IgD-negative memory B cell (primary cell): ENCODE data around the gene DTX4. TPM values are rescaled to one million over a fixed set of nuclear protein-coding genes. Genes with fewer than 3 reads are reported as not detected.
"Not testable (repeated sequence)": the region's sequence is repeated elsewhere in the genome, so short reads cannot be mapped to it uniquely, and the experiment has no call there.

Source experiments
- H3K27ac Mint-ChIP-seq, 3 donors: one replicate each; pipeline ENCODE4 v1.8.0; 2020 to 2022; ENCODE audit warnings: mild to moderate bottlenecking in 3 of 3, mixed read lengths in 3 of 3, moderate library complexity in 1 of 3
- H3K27me3 Mint-ChIP-seq: one replicate; pipeline ENCODE4 v1.8.0; 2021; ENCODE audit warnings: mixed read lengths
- H3K36me3 Mint-ChIP-seq: one replicate; pipeline ENCODE4 v1.8.0; 2020; ENCODE audit warnings: mild to moderate bottlenecking, mixed read lengths
- H3K4me1 Mint-ChIP-seq, 3 donors: one replicate each; pipeline ENCODE4 v1.8.0; 2020 to 2022; ENCODE audit warnings: mixed read lengths in 3 of 3, mild to moderate bottlenecking in 1 of 3
- H3K4me3 Mint-ChIP-seq, 4 donors: one replicate each; pipeline ENCODE4 v1.8.0; 2020 to 2022; ENCODE audit warnings: mild to moderate bottlenecking in 4 of 4, mixed read lengths in 4 of 4, moderate library complexity in 3 of 4
- H3K9me3 Mint-ChIP-seq, 3 donors: one replicate each; pipeline ENCODE4 v1.8.0; 2020 to 2021; ENCODE audit warnings: mixed read lengths in 3 of 3, mild to moderate bottlenecking in 1 of 3
- polyA plus RNA-seq: library from polyadenylated mRNA; unstranded; fragments of 300-500 nt; fragmentation: Illumina TruSeq; gene quantifications from one replicate; pipeline ENCODE4 v1.2.3, GENCODE V29; 2021

Gene DTX4
- 4.5 TPM for polyA plus RNA-seq

DNA sequence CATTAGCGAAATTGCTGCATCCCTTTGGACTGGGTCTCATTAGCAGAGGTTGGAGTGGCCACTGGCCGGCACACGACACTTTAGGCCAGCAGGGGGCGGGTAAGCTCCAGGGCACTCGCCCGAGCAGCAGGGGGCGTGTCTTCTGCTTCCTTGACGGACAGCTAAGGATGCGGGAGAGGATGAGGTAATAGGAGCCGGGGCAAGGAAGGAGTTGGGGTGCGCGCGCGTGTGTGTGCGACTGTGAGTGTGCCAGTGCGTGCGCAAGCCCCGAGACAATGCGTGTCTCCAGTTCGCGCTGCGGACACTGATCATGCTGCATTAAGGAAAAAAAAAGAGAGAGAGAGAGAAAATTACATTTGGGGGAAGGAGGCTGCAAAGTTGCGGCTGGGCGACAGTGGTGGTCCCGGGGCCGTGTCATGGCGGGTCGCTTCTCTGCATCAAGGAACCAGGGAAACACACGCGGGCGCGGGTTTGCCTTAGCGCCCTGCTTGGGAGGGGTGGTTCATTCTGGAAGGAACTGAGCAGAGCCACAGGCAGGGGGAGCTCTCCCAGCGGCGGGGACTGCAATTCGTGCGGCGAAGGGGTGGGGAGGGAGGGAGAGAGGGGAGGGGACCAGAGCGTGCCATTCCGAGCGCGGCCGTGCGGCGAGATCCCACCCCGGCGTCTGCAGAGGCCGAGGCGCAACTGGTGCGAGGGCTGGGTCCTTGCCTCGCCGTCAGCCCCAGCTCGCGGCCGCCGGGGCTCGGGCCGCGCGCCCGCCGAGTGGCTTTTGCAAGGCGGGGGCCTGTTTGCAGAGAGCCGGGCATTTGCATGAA is at the start of gene DTX4:
Gene DTX4 (plus strand): TSS at position 625 of the 815 bp plus-strand sequence. CDS start 464 bp downstream, outside the sequence.
- Mint-ChIP-seq H3K27ac (peak within 1 kb of the TSS; percentile 79 to 93 (median 87)), H3K4me3 (peak within 1 kb of the TSS; percentile 91 to 99 (median 94)), H3K27me3 (no peaks in the 10 kb centered on the region), H3K36me3 (peaks cover 2% of the 10 kb centered on the region), H3K9me3 (no peaks in the 10 kb centered on the region), H3K4me1 (peaks cover 13 to 16% (median 14%) of the 10 kb centered on the region in 3 donors)

DNA sequence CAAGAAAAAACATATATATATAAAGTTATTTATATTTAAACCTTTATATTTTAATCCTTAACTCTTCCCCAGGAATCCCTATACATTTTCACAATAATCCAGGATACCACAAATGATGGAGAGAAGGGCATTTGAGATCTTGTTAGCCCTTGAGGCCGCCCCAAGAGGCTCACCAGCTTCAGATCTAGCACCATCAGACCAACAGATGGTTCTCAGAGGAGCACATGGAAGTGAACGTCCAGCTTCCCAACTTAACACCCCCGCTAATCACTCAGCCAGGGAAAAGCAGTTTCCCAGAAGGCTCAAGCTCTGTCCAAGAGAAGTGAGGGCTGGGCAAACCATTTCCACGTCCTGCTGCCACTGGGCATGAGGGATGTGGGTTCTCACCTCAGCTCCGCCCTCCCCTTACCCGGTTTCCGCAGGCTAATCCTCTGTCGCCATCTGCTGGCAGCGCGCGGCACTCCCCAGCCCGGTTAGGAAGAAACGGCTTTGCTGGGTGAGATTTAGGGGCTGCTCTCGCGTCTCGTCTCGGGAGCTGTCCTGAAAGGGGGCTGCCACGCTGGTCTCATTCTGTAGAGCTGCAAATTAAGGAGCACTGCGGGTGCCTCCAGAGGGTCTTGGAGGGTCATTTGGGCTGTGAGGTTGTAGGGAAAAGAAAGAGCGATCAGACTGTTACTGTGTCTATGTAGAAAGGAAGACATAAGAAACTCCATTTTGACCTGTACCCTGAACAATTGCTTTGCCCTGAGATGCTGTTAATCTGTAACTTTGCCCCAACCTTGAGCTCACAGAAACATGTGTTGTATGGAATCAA is 36.1 kb upstream of the DTX4 start:
- H3K27me3 Mint-ChIP-seq, result no peaks in the 10 kb centered on the region
- peak overlapping the region in 2 of 3 donors; percentile 0 to 28 for H3K27ac Mint-ChIP-seq
- H3K36me3 Mint-ChIP-seq, result peaks cover 13% of the 10 kb centered on the region
- peaks cover 11 to 15% (median 14%) of the 10 kb centered on the region in 3 donors for H3K4me1 Mint-ChIP-seq
- H3K9me3 Mint-ChIP-seq, result peaks cover 4 to 8% (median 6%) of the 10 kb centered on the region in 3 donors
- H3K4me3 Mint-ChIP-seq, result peak overlapping the region in 2 of 4 donors; percentile 33 to 34

DNA sequence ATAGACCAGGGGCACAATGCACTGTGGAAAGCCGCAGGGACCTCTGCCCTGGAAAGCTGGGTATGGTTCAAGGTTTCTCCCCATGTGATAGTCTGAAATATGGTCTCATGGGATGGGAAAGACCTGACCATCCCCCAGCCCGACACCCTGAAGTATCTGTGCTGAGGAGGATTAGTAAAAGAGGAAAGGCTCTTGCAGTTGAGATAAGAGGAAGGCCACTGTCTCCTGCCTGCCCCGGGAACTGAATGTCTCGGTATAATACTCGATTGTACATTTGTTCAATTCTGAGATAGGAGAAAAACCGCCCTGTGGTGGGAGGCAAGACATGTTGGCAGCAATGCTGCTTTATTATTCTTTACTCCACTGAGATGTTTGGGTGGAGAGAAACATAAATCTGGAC is 35.4 kb upstream of the DTX4 start:
- Mint-ChIP-seq H3K36me3 (peaks cover 10% of the 10 kb centered on the region), H3K27ac (peak overlapping the region in 1 of 3 donors; percentile 0), H3K4me1 (peaks cover 13 to 21% (median 19%) of the 10 kb centered on the region in 3 donors), H3K4me3 (peak overlapping the region in 1 of 4 donors; percentile 33)
- not testable (repeated sequence) for H3K27me3 Mint-ChIP-seq, H3K9me3 Mint-ChIP-seq

DNA sequence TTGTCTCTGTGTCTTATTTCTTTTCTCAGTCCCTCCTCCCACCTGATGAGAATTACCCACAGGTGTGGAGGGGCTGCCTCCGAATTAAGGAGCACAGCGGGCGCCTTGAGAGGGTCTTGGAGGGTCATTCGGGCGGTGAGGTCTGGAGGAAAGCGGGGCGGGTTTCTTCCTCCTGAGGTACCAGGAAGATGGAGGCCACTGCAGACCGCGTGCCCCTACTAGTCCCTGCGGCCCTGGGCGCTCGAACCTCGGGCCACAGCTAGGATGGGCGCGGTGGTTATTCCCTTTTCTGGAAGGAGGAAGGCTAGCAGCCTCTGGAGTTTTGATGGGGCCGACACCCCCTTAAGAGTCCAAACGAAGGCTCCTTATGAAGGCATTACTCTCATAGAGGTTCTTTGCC is 34.7 kb upstream of the DTX4 start:
- H3K4me1 Mint-ChIP-seq, result peaks cover 19 to 28% (median 23%) of the 10 kb centered on the region in 3 donors
- H3K4me3 Mint-ChIP-seq, result peak overlapping the region in 1 of 4 donors; percentile 24
- no peaks in the 10 kb centered on the region for H3K27me3 Mint-ChIP-seq
- H3K9me3 Mint-ChIP-seq, result peaks cover 0 to 5% (median 3%) of the 10 kb centered on the region in 3 donors
- H3K27ac Mint-ChIP-seq, result peak overlapping the region in 1 of 3 donors; percentile 10
- peaks cover 9% of the 10 kb centered on the region for H3K36me3 Mint-ChIP-seq

DNA sequence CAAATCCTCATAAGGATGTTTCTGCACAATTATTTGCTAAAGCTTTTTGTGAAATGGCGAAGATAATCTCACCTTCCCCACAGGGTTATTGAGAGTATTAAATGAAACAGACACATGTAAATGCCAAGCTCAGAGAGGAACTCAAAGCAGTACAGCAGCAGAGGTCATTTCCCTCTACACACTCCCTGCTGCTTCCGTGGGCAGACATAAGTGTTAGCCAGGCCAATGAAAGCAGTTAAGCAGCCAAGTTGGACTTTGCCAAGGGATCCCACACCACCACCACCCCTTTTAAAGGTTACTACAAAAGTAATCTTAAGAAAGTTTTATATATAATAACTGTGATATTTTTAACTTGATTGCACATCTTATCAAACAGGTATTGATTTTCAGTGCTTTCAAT is 33.3 kb upstream of the DTX4 start:
- peaks cover 28 to 37% (median 36%) of the 10 kb centered on the region in 3 donors for H3K4me1 Mint-ChIP-seq
- H3K27me3 Mint-ChIP-seq, result no peaks in the 10 kb centered on the region
- H3K36me3 Mint-ChIP-seq, result no peaks in the 10 kb centered on the region
- H3K9me3 Mint-ChIP-seq, result no peaks in the 10 kb centered on the region
- H3K4me3 Mint-ChIP-seq, result peak overlapping the region in 1 of 4 donors; percentile 24
- peak overlapping the region in 1 of 3 donors; percentile 2 for H3K27ac Mint-ChIP-seq

DNA sequence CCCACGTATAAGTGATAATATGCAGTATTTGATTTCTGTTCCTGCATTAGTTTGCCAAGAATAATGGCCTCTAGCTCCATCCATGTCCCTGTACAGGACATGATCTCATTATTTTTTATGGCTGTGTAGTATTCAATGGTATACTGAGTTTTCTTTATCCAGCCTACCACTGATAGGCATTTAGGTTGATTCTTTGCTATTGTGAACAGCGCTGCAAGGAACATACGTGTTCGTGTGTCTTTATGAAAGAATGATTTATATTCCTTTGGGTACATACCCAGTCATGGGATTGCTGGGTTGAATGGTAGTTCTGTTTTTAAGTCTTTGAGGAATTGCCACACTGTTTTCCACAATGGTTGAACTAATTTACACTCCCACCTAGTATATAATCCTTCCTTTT is 30.7 kb upstream of the DTX4 start:
- H3K4me1 Mint-ChIP-seq, result peaks cover 37 to 40% (median 40%) of the 10 kb centered on the region in 3 donors
- H3K27ac Mint-ChIP-seq, result peak overlapping the region in 1 of 3 donors; percentile 4
- H3K36me3 Mint-ChIP-seq, result no peaks in the 10 kb centered on the region
- peak overlapping the region; percentile 17 to 99 (median 92) for H3K4me3 Mint-ChIP-seq
- H3K27me3 Mint-ChIP-seq, result no peaks in the 10 kb centered on the region
- no peaks in the 10 kb centered on the region for H3K9me3 Mint-ChIP-seq

DNA sequence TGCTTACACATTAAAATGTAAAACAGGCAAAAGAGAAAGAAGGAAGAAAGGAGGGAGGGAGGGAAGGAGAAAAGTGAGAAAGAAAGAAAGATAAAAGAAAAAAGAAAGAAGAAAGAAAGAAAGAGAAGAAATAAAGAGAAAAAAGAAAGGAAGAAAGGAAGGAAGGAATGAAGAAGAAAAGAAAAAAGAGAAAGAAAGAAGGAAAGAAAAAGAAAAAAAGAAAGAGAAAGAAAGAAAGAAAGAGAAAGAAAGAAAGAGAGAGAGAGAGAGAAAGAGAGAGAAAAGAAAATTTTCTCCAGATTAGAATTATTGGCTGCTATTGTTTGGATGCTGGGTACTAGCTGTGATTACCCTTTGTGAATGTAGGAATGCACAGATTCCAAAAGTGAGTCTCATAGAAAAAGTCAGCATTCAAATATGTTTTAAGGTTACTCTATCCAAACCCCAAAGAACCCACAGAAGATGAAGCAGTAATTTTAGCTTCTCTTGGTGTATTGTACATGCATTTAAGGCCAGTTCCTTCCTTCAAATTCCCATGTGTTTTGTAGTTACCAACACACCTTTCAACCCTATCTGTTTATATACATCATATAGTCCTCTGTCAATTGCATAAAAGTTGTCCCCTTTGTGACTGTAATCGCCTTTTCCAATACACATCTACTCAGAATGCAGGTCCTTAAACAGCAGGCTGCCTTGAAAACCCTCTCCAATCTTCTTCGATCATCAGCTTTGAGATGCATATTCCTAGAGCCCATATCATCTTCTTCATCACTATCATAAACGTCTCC is 30.1 kb upstream of the DTX4 start:
- Mint-ChIP-seq H3K27ac (peak overlapping the region; percentile 93 to 98 (median 96)), H3K36me3 (no peaks in the 10 kb centered on the region), H3K9me3 (no peaks in the 10 kb centered on the region), H3K27me3 (no peaks in the 10 kb centered on the region), H3K4me1 (peaks cover 39 to 44% (median 44%) of the 10 kb centered on the region in 3 donors), H3K4me3 (peak overlapping the region; percentile 98 to 99 (median 98))

DNA sequence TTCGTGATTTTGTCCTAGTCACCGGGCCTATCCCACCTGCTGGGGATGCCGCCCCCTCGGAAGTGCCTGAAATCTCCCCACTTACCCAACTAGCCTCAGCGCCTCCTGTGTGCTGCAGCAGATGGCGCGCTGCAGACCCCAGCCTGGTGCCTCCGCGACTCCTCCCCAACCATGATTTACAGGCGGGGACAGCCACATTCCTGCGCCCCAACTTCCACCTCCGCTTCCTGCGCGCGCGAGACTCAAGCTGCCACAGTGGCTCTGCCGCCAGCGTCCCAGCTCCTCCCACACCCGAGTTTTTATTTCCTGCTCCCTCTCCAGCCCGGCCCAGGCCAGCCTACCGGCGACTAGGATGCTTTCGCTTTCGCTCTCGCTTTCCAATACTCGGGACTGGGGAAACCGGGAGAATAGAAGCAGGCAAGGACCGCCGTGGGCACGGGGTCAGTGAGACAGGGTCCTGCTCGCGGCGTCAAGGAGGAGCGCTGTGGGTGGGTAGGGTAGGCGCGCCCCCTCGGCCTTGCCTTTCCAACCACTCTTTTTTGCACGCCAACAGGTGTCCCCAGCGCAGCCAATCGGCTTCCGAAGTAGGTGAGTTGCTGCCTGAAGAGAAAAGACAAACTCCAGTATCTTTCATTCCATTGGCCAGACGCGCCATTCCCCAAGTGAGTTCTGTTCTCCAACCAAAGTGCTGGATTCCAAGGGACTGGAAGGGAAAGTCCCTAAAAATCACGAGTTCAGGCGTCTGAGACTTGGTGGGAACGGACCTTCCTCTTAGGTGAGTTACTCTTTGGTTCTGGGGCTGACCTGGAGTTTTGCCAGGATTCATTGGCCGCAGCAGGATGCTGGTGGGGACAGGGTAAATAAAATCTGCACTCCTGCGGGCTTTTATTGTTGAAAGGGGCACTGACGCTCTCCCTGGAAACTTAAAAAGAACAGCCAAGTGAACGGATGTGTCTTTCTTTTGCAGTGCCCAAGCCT is 29.1 kb upstream of the DTX4 start, which contains the start of gene FAM111A:
Gene FAM111A (plus strand): TSS at position 327 of the 978 bp plus-strand sequence. CDS start 6,017 bp downstream, outside the sequence.
- Mint-ChIP-seq H3K4me1 (peaks cover 43 to 53% (median 51%) of the 10 kb centered on the region in 3 donors), H3K27ac (peak within 1 kb of the TSS; percentile 93 to 98 (median 96)), H3K27me3 (no peaks in the 10 kb centered on the region), H3K9me3 (no peaks in the 10 kb centered on the region), H3K36me3 (no peaks in the 10 kb centered on the region), H3K4me3 (peak within 1 kb of the TSS; percentile 98 to 99 (median 98))

DNA sequence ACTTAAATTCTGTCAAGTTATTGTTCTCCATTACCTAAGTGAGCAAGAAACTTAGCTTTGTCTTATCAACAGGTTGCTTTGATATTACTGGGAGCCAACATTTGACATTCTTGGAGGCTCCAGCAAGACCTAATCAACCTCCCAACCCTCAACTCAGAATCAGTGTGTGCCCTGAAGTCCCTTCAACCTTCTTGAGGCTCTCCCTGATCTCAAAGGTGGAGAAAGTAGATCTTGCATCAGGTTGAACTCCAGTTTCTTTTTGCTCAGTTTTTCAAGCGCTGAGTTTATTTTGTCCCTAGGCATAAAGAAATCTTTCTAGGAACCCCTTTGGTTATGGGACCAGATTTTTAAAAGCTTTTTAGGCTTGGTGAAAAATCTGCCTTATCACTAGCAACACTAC is 27.8 kb upstream of the DTX4 start:
- peak overlapping the region; percentile 98 to 99 (median 98) for H3K4me3 Mint-ChIP-seq
- peak overlapping the region; percentile 93 to 98 (median 96) for H3K27ac Mint-ChIP-seq
- no peaks in the 10 kb centered on the region for H3K27me3 Mint-ChIP-seq
- no peaks in the 10 kb centered on the region for H3K36me3 Mint-ChIP-seq
- no peaks in the 10 kb centered on the region for H3K9me3 Mint-ChIP-seq
- H3K4me1 Mint-ChIP-seq, result peaks cover 52 to 63% (median 63%) of the 10 kb centered on the region in 3 donors

DNA sequence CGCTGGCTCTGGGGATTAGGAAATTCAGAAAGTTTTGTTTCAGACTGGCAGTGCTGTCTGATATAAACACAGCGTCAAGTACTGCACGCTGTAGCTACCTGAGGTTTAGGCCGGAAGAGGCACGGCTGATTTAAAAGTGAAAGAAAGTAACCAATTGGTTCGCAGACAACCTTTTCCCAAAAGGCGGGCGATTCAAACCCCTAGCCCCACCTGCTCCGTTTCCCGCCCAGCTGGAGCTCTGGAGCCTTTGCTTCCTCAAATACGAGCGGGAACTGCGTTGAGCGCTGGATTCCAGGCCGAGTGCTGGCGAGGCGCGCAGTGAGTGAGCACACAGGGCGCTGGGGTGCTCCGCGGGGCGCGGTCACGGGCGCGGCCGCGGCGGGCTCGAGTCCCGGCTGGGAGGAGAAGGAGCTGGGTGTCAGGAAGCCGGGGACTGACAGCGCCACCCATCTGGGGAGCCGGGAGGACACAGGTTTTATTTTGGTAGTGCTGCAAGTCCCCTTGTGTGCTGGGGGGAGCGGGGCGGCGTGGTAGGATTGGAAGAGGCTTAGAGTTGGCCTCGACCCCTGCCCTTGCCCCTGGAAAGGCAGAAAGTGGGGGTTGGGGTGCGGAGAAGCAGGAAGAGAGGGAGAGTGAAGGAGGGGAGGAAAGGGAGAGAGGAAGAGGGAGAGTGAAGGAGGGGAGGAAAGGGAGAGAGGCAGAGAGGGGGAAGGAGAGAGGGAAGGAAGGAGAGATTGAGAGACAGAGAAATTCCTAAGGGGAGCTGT is 27.2 kb upstream of the DTX4 start:
- Mint-ChIP-seq H3K4me3 (peak overlapping the region; percentile 98 to 99 (median 98)), H3K27me3 (no peaks in the 10 kb centered on the region), H3K36me3 (no peaks in the 10 kb centered on the region), H3K9me3 (no peaks in the 10 kb centered on the region), H3K4me1 (peaks cover 56 to 67% (median 66%) of the 10 kb centered on the region in 3 donors), H3K27ac (peak overlapping the region; percentile 93 to 98 (median 96))

DNA sequence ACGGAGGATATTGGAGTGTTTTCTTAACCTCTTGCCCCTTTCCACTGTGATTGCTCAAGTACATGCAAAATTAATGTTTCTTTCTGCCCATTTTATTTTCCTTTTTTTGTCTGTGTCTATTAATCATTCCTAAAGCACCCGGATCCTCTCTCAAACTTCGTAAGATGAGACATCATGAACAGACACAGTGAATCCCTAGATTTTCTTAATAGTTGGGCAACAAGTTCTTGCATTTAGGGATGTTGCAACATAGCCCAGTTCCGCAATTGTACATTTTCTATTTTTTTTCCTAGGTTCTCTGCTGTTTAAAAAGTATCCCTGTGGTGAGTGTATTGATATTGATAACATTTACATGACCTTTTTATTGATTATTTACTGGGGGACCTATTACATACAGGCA is 26.4 kb upstream of the DTX4 start:
- no peaks in the 10 kb centered on the region for H3K36me3 Mint-ChIP-seq
- no peaks in the 10 kb centered on the region for H3K9me3 Mint-ChIP-seq
- H3K27me3 Mint-ChIP-seq, result no peaks in the 10 kb centered on the region
- peak overlapping the region in 1 of 3 donors; percentile 61 for H3K27ac Mint-ChIP-seq
- H3K4me3 Mint-ChIP-seq, result peak overlapping the region; percentile 73 to 99 (median 98)
- peaks cover 56 to 69% (median 66%) of the 10 kb centered on the region in 3 donors for H3K4me1 Mint-ChIP-seq

DNA sequence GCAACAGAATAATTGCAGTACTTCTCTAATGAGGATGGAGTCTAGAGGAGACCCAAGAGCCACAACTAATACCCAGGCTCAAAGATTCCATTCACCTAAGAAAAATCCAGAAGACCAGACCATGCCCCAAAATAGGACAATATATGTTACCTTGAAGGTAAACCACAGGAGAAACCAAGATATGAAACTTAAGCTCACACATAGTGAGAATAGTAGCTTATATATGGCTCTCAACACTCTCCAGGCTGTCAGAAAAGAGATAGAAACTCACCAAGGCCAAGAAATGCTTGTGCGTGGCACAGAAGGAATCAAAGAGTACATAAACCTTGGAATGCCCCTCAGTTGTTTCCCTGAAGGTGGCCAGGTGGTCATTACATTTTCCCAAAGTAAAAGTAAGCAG is 20.2 kb upstream of the DTX4 start:
- Mint-ChIP-seq H3K4me3 (peak overlapping the region; percentile 69 to 89 (median 84)), H3K27me3 (no peaks in the 10 kb centered on the region), H3K27ac (peak overlapping the region; percentile 11 to 88 (median 35)), H3K9me3 (no peaks in the 10 kb centered on the region), H3K36me3 (peaks cover 6% of the 10 kb centered on the region), H3K4me1 (peaks cover 34 to 43% (median 41%) of the 10 kb centered on the region in 3 donors)
